ENCODE data around the gene TDRD9. TPM values are rescaled to one million over a fixed set of nuclear protein-coding genes. Genes with fewer than 3 reads are reported as not detected.
A peak's percentile ranks its signal among the peaks of the same experiment; 100 is the strongest.

The TDRD9 gene
- total and polyA plus RNA-seq, 2 experiments from 2014 or later, result 0.24 TPM; not detected in 1

GRCh38 chr14:103881268-103882201 lies 46.7 kb upstream of the TDRD9 start:
- Histone ChIP-seq H2AFZ (peak overlapping the region; percentile 52; the same call in 1 of the 2 replicates), H3K4me3 (no peak overlapping the region), H3K9me2 (ENCODE audit: insufficient read depth) (no peaks in the 10 kb centered on the region), H3F3A (replicated peaks; ENCODE audit: low read depth) (no peaks in the 10 kb centered on the region), H3K27me3 (ENCODE audit: insufficient read depth) (no peaks in the 10 kb centered on the region), H3K36me3 (ENCODE audit: insufficient read depth) (no peaks in the 10 kb centered on the region), H3K4me1 (ENCODE audit: insufficient read depth) (peaks cover 8% of the 10 kb centered on the region), H4K20me1 (replicated peaks; ENCODE audit: insufficient read depth) (no peaks in the 10 kb centered on the region), H3K79me2 (replicated peaks; ENCODE audit: insufficient read depth) (no peaks in the 10 kb centered on the region), H3K4me2 (no peak overlapping the region), H3K27ac (ENCODE audit: low read depth) (no peak overlapping the region)
- DNase-seq (ENCODE audit: low spot score) (no peak), ATAC-seq (no peak)
- H3K4me1 Mint-ChIP-seq, result peaks cover 24% of the 10 kb centered on the region
- no peaks in the 10 kb centered on the region for H3K9me3 Mint-ChIP-seq
- H3K27ac Mint-ChIP-seq, result no peak overlapping the region
- H3K27me3 Mint-ChIP-seq (ENCODE audit: insufficient read depth, low read depth, poor library complexity), result peaks cover 22% of the 10 kb centered on the region
- H3K36me3 Mint-ChIP-seq (ENCODE audit: low read depth), result no peaks in the 10 kb centered on the region
- TF ChIP-seq JUNB (IDR thresholded peaks at IDR 0.05; ENCODE audit: unreplicated experiment) (no peak), CREB1 (CRISPR knock-in tag; IDR thresholded peaks at IDR 0.05; ENCODE audit: low read depth) (no peak), CTCF (conservative IDR thresholded peaks at IDR 0.05; ENCODE audit: low read depth in 2 of 2) (no peak), ZNF114 (CRISPR knock-in tag; IDR thresholded peaks at IDR 0.05) (no peak), ETS1 (IDR thresholded peaks at IDR 0.05) (no peak), POLR2AphosphoS5 (IDR thresholded peaks at IDR 0.05; ENCODE audit: low read depth) (no peak), STAT1 (IDR thresholded peaks at IDR 0.05; ENCODE audit: unreplicated experiment) (no peak), NANOG (IDR thresholded peaks at IDR 0.05; ENCODE audit: borderline replicate concordance) (no peak)
- no peak overlapping the region for H3K4me3 Mint-ChIP-seq

GRCh38 chr14:103882503-103883262 lies 45.6 kb upstream of the TDRD9 start:
- TF ChIP-seq NANOG (IDR thresholded peaks at IDR 0.05; ENCODE audit: borderline replicate concordance) (no peak), EZH2 (IDR thresholded peaks at IDR 0.05; ENCODE audit: low read depth, unreplicated experiment) (no peak), POLR2AphosphoS5 (IDR thresholded peaks at IDR 0.05; ENCODE audit: low read depth) (no peak), EZH2phosphoT487 (IDR thresholded peaks at IDR 0.05; ENCODE audit: unreplicated experiment) (no peak), ZNF114 (CRISPR knock-in tag; IDR thresholded peaks at IDR 0.05) (no peak), ETS1 (IDR thresholded peaks at IDR 0.05) (no peak), ZNF331 (CRISPR knock-in tag; IDR thresholded peaks at IDR 0.05; ENCODE audit: low read depth) (no peak), REST (IDR thresholded peaks at IDR 0.05; ENCODE audit: unreplicated experiment) (no peak), STAT1 (IDR thresholded peaks at IDR 0.05; ENCODE audit: unreplicated experiment) (no peak), JUNB (IDR thresholded peaks at IDR 0.05; ENCODE audit: unreplicated experiment) (no peak)
- H3K9me3 Mint-ChIP-seq, result no peaks in the 10 kb centered on the region
- Histone ChIP-seq H3K4me1 (ENCODE audit: insufficient read depth) (peaks cover 8% of the 10 kb centered on the region), H3K4me2 (no peak overlapping the region), H3K79me2 (replicated peaks; ENCODE audit: insufficient read depth) (no peaks in the 10 kb centered on the region), H3F3A (replicated peaks; ENCODE audit: low read depth) (no peaks in the 10 kb centered on the region), H3K4me3 (no peak overlapping the region), H3K36me3 (ENCODE audit: insufficient read depth) (no peaks in the 10 kb centered on the region), H3K9me2 (ENCODE audit: insufficient read depth) (no peaks in the 10 kb centered on the region), H4K20me1 (replicated peaks; ENCODE audit: insufficient read depth) (no peaks in the 10 kb centered on the region), H3K27me3 (ENCODE audit: insufficient read depth) (no peaks in the 10 kb centered on the region), H3K27ac (ENCODE audit: low read depth) (no peak overlapping the region), H2AFZ (no peak overlapping the region)
- peaks cover 22% of the 10 kb centered on the region for H3K27me3 Mint-ChIP-seq (ENCODE audit: insufficient read depth, low read depth, poor library complexity)
- ATAC-seq, result no peak
- H3K27ac Mint-ChIP-seq, result no peak overlapping the region
- H3K4me1 Mint-ChIP-seq, result peaks cover 27% of the 10 kb centered on the region
- no peak overlapping the region for H3K4me3 Mint-ChIP-seq
- no peak for DNase-seq (ENCODE audit: low spot score)
- H3K36me3 Mint-ChIP-seq (ENCODE audit: low read depth), result no peaks in the 10 kb centered on the region

Data from GM23338 (cell line).